Measurements from ENCODE around the gene KAZN. TPM values are rescaled to one million over a fixed set of nuclear protein-coding genes. Genes with fewer than 3 reads are reported as not detected.
"Not testable (repeated sequence)": the region's sequence is repeated elsewhere in the genome, so short reads cannot be mapped to it uniquely, and the experiment has no call there.

Gene KAZN
- total RNA-seq, 1 donor from 2014 or later: 0.60 TPM

DNA sequence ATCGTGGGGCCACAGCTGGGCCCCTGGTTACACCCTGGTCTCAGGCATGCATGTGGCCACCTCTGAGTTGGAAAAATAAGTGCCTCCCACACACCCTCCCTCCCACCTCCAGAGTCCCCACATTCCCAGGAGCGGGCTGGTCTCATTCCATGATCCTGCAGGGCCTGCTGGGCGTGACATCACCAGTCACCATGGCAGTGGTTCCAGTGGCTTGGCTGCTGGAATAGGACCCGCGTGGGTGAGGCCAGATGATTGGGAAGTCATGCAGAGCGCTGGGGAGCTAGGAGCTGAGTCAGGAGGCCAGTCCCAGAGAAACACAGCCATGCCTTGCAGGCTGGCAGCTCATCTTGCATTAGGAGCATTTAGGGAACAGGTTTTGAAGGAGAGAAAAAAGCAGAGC, 429.6 kb downstream of the KAZN start:
- no peak for DNase-seq (ENCODE audit: low read depth in 2 of 2)

DNA sequence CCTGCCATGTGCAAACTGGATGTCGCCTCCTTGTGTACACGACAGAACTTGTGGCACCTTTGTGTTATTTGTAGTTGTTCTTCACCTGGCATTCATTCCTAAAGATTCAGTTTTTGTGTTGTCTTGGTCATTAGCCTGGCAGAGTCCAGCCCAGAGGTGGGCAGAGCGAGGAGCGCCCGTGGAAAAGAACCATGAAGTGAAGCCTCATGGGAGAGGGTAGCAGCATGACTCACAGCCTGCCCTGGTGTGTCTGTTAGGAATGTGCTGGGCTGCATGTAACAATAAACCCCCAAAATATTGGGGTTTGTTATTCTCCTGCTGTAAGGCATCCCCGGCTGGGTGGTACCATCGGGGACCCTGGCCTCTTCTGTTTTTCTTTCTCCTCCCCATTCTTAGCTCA, 430.1 kb downstream of the KAZN start:
- DNase-seq (ENCODE audit: low read depth in 2 of 2): no peak

DNA sequence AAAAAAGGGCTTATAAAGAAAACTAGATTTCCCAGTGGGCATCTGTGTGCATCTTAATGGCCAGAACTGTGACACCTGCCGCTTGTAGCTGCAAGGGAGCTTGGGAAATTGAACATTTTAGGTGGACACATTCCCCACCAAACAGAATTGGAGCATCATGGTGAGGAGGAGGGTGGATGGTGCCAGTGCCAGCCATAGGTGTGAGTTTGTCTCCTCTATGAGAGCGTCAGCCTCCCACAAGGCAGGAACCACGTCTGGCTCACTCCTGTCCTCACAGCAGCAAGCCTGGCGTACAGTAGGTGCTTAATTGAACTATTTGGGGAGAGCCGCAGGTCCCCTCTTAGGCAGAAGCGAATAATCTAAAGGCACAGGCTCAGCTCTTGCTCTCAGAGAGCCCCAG, 430.6 kb downstream of the KAZN start:
- DNase-seq (ENCODE audit: low read depth in 2 of 2): no peak

DNA sequence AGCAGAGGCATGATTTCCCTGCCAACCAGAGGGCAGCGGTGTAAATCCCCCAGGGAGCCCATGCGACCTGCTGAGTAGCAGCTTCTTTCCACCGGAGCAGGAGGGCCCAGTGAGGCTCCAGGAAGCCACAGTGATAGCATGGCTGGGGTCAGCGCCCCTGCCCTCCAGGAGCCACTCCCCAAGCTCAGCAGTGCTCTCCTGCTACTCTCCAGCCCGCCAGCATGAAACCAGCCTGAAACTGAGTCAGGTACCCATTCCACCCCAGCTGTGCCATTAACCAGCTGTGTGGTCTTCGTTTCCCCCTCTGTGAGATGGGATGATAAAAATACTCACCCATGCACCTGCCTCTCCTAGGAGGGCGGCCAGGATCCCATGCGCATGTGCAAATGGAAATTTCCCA, 431.3 kb downstream of the KAZN start:
- DNase-seq (ENCODE audit: low read depth in 2 of 2): no peak

DNA sequence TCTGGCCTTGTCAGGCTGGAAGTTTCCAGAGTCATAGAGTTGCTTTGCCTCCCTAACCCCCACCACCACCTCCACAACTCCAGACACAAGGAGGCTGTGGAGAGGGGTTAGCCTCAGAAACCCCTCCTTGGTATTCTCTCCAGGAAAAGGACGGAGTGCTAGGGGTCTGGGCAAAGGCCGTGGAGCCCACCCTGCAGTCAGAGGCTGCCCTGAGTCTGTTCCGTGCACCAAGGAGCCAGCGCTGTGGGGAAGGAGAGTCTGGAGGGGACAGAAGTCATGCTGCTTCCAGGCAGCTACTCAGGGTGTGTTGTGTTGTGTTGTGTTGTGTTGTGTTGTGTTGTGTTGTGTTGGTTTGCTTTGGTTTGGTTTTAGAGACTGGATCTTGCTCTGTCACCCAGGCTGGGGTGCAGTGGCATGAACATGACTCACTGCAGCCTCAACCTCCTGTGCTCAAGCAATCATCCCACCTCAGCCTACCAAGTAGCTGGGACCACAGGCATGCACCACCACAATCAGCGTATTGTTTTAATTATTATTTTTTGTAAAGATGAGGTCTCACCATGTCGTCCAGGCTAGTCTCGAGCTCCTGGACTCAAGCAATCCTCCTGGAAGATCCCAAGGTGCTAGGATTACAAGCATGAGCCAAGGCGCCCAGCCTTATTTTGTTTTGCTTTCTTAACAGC, 432.9 kb downstream of the KAZN start:
- no peak for DNase-seq (ENCODE audit: low read depth in 2 of 2)

DNA sequence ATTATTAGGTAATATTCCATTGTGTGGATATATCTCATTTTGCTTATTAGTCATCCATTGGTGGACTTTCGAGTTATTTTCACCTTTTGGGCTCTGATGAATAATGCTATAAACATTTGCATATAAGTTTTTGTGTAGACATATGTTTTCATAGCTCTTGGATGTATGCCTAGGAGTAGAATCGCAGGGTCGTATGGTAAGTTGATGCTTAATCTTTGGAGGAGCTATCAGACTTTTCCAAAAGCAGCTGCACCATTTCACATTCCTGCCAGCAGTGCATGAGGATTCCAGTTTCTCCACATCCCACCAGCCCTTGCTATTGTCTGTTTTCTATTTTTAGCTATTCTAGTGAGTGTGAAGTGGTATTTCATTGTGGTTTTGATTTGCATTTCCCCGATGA, 434.8 kb downstream of the KAZN start:
- DNase-seq (ENCODE audit: low read depth in 2 of 2): no peak

DNA sequence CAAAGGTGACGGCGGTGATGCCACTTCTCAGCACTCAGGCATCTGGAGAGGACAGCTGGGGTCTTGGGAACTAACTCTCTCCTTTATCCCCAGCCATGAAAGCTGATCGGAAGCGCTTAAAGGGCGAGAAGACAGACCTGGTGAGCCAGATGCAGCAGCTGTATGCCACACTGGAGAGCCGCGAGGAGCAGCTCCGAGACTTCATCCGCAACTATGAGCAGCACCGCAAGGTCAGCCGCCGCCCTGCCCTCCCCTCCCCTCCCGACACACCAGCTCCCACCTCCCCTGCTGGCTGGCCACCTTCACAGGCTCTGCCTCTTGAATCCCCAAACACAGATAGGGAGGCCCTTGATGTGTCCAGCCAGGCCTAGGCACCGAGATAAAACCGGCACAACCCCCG, 436.2 kb downstream of the KAZN start:
- DNase-seq (ENCODE audit: low read depth in 2 of 2): no peak

DNA sequence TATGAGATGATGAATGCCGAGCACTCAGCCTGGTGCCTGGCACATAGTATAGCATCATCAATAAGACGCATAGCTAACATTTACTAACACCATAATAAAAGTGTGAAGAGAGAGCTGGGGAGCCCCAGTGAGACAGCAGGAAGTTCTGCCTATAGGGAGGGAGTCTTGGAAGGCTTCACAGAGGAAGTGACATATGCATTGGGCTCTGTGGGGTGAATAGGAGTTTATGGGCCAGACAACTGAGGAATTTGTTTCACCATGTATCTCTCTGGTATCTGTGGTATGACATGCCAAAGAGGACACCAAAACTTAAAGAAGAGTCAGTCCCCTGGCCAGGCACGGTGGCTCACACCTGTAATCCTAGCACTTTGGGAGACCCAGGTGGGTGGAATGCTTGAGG, 436.8 kb downstream of the KAZN start:
- DNase-seq (ENCODE audit: low read depth in 2 of 2): no peak

DNA sequence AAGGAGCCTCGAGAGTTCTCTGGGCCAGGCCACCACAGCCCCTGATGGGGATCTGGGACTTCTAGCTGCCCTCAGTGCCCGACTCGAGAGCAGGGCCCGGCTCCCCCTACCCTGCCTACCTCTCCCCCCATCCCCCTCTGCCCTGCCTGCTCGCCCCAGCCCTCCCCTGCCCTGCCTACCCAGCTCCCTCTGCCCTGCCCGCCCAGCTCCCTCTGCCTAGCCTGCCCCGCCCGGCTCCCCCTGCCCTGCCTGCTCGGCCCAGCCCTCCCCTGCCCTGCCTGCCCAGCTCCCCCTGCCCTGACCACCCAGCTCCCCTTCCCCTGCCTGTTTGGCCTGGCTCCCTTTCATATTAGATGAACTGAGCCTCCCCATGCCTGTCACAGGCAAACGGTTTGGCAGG, 437.6 kb downstream of the KAZN start:
- no peak for DNase-seq (ENCODE audit: low read depth in 2 of 2)

DNA sequence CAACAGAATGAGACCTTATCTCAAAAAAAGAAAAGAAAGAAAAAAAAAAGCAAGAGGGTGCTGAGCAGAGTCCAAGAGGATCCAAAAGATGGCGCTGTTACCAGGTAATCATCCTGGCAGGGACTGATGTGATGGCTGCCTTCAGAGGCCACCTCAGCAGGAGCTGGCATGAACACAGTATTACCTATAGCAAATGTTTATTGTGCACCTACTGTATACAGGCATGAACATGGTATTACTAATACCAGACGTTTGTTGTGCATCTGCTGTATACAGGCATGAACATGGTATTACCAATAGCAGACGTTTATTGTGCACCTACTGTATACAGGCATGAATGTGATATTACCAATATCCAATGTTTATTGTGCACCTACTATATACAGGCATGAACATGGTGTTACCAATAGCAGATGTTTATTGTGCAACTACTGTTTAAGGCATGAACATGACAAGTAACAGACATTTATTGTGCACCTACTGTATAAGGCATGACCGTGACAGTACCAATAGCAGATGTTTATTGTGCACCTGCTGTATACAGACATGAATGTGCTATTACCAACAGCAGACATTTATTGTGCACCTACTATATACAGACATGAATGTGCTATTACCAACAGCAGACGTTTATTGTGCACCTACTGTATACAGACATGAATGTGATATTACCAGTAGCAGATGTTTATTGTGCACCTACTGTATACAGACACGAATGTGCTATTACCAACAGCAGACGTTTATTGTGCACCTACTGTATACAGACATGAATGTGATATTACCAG, 439.9 kb downstream of the KAZN start:
- DNase-seq (ENCODE audit: low read depth in 2 of 2): peak; percentile 34 to 54

DNA sequence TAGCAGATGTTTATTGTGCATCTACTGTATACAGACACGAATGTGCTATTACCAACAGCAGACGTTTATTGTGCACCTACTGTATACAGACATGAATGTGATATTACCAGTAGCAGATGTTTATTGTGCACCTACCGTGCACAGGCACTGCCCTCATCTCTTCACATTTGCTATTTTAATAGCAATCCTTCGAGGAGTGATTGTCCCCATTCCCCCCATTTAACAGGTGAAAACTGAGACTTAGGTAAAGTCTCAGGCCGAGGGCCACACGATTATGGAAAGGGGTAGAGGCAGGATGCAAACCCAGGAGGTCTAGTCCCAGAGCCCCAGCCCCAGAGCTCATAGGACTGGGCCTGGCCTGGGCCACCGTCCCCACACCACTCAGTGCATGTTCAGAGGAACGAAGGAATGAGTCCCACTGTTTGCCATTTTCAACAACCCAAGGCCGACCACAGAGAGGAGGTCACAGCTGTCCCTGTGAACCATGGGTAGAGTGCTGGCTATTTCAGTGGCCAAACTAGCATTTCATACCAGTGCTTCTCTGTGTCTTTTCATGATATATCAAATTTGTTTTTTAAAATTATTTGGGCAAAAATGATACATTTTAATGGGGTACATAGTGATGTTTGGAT, 440.6 kb downstream of the KAZN start:
- DNase-seq (ENCODE audit: low read depth in 2 of 2): no peak

DNA sequence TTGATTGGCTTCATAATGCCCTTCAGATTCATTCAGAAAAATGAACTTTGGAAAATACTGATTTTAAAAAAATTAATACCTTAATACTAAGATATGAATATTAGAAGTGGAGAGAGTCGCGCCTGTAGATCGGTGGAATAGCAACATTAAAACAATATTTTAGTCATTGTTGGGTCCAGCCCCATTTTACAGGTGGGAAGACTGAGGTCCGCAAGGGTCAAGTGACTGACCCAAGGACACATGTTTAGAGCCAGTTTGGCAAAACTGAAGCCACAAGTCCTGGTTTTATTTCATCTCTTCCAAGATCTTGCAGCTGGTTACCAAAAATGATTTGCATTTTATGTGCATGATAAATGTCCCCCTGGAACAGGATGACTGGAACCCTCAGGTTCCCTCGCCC, 441.4 kb downstream of the KAZN start:
- no peak for DNase-seq (ENCODE audit: low read depth in 2 of 2)

DNA sequence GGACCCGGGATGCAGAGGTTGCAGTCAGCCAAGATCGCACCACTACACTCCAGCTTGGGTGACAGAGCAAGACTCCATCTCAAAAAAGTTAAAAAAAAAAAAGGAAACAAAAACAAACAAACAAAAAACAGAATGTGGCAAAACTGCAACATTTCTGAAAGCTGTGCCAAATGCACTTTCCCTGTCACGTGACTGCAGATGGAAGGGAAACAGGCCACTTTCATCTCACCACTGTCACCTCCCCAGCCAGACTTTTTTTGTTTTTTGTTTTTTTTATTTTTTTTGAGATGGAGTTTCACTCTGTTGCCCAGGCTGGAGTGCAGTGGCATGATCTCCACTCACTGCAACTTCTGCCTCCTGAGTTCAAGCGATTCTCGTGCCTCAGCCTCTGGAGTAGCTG, 442.2 kb downstream of the KAZN start:
- DNase-seq (ENCODE audit: low read depth in 2 of 2): not testable (repeated sequence)

DNA sequence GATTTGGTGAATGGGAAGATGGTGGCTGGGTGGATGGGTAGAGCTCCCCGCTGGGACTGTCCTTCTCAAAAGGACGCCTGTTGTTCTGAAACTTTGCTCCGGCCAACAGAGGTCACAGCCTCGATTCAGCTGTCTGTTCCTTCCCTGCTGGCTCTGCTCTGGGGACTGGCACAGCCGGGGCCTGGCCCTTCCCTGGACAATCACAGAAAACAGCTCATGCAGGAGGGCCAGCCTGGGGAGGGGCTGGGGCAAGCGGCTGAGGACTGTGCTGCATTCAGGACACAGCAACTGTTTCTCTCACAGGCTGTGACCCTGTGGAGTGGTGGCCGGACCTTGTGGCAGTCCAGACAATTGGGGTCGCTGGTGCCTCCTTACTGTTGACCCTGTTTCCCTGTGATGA, 444.4 kb downstream of the KAZN start:
- no peak for DNase-seq (ENCODE audit: low read depth in 2 of 2)

DNA sequence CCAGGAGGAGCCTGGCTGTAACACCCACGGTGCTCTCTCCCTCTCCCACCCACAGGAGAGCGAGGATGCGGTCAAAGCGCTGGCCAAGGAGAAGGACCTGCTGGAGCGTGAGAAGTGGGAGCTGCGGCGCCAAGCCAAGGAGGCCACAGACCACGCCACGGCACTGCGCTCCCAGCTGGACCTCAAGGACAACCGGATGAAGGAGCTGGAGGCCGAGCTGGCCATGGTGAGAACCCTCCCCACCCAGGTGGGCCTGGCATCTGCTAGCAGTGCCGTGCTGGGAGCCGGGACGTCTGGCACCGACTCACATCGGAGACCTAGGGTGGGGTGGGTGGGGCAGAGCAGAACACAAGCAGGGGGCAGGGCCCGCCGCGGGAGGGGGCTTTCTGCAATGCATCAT, 445.4 kb downstream of the KAZN start:
- DNase-seq (ENCODE audit: low read depth in 2 of 2): no peak

DNA sequence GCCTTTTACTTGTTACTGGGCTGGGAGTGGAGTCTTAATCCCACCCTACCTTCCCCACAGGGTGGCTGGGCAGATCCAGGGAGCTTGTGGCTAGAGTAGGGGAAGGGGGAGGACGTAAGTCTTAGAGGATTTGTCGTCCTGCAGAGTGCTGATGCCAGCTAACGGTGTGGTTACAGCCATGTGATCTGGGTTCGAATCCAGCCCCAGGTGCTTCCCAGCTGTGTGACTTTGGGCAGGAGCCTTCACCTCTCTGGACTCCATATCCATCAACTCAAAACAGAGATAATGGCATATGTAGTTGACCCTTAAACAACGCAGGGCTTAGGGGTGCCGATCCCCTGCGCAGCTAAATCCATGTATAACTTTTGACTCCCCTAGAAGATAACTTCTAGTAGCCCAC, 446.6 kb downstream of the KAZN start:
- no peak for DNase-seq (ENCODE audit: low read depth in 2 of 2)

DNA sequence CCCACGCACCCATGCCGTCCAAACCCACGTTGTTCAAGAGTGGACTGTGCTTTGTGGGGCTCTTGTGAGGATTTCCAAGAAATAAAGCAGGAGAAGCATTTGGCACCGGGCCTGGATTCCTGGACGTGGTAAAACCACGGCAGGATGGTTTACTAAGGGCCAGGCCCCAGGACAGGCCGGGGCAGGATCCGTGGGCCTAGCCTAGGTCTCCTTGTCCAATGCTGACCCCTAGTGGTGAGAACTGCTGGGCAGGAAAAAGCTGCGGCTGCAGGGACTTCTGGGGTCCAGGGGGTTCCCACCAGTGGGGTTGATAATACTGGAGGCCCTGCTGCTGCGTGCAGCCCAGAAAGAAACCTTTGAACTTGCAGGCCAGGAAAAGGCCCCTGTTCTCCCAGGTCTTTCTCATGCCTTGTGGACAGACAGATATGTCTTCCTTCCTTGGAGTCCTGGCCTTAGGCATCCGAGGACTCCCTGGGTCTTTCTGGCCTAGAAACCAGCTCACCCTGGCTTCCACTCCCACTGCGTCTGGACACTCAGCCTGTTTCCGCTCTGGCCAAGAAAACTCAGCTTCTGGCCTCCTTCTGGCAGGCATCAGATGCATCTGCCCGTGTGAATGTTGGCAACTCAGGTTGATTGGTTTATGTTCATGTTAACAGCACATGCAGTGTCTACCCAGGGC, 448.1 kb downstream of the KAZN start:
- DNase-seq (ENCODE audit: low read depth in 2 of 2): peak; percentile 78 to 81

DNA sequence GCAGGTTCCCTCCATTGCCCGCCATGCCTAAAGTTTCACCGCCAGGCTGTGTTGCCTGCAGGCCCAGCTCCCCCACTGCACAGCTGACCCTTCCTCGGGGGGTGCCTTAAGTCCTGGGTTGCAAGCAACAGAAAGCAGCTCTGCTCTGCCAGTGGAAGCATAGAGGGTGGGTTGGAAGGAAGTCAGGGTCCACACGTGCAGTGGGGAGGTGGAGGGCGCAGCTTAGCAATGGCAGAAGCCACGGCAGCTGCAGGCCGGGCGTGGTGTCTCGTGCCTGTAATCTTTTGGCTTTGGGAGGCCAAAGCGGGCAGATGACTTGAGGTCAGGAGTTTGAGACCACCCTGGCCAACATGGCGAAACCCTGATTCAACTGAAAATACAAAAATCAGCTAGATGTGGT, 448.8 kb downstream of the KAZN start:
- DNase-seq (ENCODE audit: low read depth in 2 of 2): no peak

DNA sequence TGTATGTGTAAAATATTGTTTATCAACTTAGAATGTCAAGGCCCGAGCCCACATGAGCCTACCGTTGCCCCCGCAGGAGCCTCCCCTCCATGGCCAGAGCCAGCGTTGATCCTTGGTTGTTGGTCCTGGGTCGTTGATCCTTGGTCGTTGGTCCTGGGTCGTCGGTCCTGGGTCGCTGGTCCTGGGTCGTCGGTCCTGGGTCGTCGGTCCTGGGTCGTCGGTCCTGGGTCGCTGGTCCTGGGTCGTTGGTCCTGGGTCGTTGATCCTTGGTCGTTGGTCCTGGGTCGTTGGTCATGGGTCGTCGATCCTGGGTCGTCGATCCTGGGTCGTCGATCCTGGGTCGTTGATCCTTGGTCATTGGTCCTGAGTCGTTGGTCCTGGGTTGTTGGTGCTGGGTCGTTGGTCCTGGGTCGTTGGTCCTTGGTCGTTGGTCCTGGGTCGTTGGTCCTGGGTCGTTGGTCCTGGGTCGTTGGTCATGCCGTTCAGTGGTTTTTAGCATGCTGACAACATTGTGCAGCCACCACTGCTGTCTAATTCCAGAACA, 450.0 kb downstream of the KAZN start:
- no peak for DNase-seq (ENCODE audit: low read depth in 2 of 2)

DNA sequence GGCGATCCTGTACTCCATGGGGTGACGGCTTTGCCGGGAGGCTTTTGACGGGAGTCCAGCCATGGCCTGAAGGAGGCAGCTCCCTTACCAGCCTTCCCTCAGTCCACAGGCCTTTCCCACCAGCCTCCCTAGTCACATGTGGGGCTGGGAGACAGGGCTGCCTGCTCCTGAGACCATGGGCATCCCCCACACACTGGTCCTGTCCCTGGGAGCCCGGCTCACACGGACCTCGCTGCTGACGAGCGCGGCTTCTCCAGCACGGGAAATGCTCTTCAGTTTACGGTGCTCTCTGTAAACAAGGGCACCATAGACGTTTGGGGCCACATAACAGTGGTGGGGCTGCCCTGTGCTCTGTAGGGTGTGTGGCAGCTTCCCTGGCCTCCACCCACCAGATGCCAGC, 450.6 kb downstream of the KAZN start:
- no peak for DNase-seq (ENCODE audit: low read depth in 2 of 2)

DNA sequence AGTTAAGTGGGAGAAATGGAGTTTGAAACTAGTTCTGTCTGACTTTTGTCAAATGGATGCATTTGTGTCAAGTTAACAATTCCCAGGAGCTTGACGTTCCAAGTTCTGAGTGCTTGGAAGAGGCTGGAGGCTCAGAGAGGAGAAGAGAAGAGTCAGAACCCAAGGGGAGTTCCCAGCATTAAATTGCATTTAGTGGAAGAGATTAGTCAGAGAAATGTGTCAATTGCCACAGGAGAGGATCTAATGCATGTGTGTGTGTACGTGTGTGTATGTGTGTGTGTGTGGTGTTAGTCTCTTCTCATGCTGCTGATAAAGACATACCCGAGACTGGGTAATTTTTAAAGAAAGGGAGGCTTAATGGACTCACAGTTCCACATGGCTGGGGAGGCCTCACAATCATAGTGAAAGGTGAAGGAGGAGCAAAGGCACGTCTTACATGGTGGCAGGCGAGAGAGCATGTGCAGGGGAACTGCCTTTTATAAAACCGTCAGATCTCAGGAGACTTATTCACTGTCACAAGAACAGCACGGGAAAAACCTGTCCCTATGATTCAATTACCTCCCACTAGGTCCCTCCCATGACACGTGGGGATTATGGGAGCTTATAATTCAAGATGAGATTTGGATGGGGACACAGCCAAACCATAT, 453.5 kb downstream of the KAZN start:
- DNase-seq (ENCODE audit: low read depth in 2 of 2): no peak

DNA sequence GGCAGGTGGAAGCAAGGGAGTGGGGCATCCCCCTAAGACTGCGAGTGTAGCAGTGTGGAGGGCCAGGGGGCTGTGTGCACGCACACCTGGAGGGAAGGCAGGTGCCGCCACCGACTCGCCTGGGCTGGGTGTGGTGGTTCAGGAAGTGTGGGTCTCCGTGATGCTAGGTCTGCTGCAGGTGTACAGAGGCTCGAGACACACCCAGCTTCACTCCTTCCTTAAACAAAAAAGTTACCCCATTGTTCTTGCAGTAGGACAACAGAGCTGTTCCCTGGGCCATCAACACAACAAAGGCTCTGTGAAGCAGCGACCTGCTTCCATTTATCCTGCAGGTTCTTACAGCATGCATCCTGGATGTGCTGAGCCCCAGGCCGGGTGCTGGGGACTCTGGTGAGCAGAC, 454.7 kb downstream of the KAZN start:
- no peak for DNase-seq (ENCODE audit: low read depth in 2 of 2)
